PC-3 (cell line): ENCODE measurements around the gene RFLNA. TPM values are rescaled to one million over a fixed set of nuclear protein-coding genes. Genes with fewer than 3 reads are reported as not detected.

Experiments used
- ATAC-seq: fragments of 200-7000 bp; cut with Tn5 transposase; 2 replicates; pipeline ENCODE4 v1.9.1; 2020; ENCODE audit warnings: mild to moderate bottlenecking, moderate library complexity
- BruUV-seq: library from RNA; stranded (reverse); fragments of 400-500 nt; replicated peaks from 2 replicates; lab custom pipeline; 2021; lab: Mats Ljungman, UMichigan
- CTCF ChIA-PET: fragments of 300-600 bp; sonication (Branson Sonifier 250); formaldehyde crosslinking; loops from one replicate; lab custom pipeline; 2022; ENCODE audit warnings: antibody characterized with exemption; lab: Charles Lee
- POLR2A ChIA-PET: fragments of 300-600 bp; sonication (Branson Sonifier 250); formaldehyde crosslinking; loops from one replicate; lab custom pipeline; 2022; ENCODE audit warnings: antibody characterized with exemption; ENCODE audit not compliant: unreplicated experiment; lab: Charles Lee
- DNase-seq: peaks from one replicate; pipeline ENCODE4 v3.0.0-alpha.2; 2015
- H2AFZ ChIP-seq: fragments of 300-600 bp; sonication (generic); 2 replicates; pipeline ENCODE4 v1.6.0; 2016; ENCODE audit warnings: antibody characterized with exemption, low read length
- H3F3A ChIP-seq: fragments of 300-600 bp; sonication (generic); one replicate; pipeline ENCODE4 v1.6.0; 2017; ENCODE audit warnings: antibody characterized with exemption, low read length, control low read depth, mild to moderate bottlenecking; ENCODE audit not compliant: unreplicated experiment
- H3K27ac ChIP-seq: fragments of 300-600 bp; sonication (generic); 2 replicates; pipeline ENCODE4 v1.5.1; 2016; ENCODE audit warnings: mild to moderate bottlenecking, low read length
- H3K27me3 ChIP-seq: fragments of 300-600 bp; sonication (generic); 2 replicates; pipeline ENCODE4 v1.6.1; 2016; ENCODE audit warnings: low read length, mixed read lengths
- H3K36me3 ChIP-seq: fragments of 300-600 bp; sonication (generic); 2 replicates; pipeline ENCODE4 v1.6.1; 2016; ENCODE audit warnings: low read depth, mixed run types, low read length, mixed read lengths
- H3K4me1 ChIP-seq: fragments of 300-600 bp; sonication (generic); 2 replicates; pipeline ENCODE4 v1.5.1; 2016; ENCODE audit warnings: low read length; ENCODE audit not compliant: insufficient read depth
- H3K4me2 ChIP-seq: fragments of 300-600 bp; sonication (generic); 2 replicates; pipeline ENCODE4 v1.6.0; 2016; ENCODE audit warnings: low read length
- H3K4me3 ChIP-seq: fragments of 300-600 bp; sonication (generic); 2 replicates; pipeline ENCODE4 v1.5.1; 2016; ENCODE audit warnings: mild to moderate bottlenecking, low read length, mixed read lengths
- H3K79me2 ChIP-seq: fragments of 300-600 bp; sonication (generic); 2 replicates; pipeline ENCODE4 v1.6.1; 2017; ENCODE audit warnings: low read length, mixed read lengths
- H3K9ac ChIP-seq: fragments of 300-600 bp; sonication (generic); 2 replicates; pipeline ENCODE4 v1.6.0; 2016; ENCODE audit warnings: mild to moderate bottlenecking, low read length
- H3K9me2 ChIP-seq: fragments of 300-600 bp; sonication (generic); replicated peaks from 2 replicates; pipeline ENCODE4 v1.6.1; 2016; ENCODE audit warnings: mixed run types, low read length, mixed read lengths
- H3K9me3 ChIP-seq: fragments of 300-600 bp; sonication (generic); 2 replicates; pipeline ENCODE4 v1.6.1; 2016; ENCODE audit warnings: low read length, mixed read lengths
- H4K20me1 ChIP-seq: fragments of 300-600 bp; sonication (generic); 2 replicates; pipeline ENCODE4 v1.6.1; 2016; ENCODE audit warnings: low read length, mixed read lengths
- EZH2 ChIP-seq: fragments of 300-600 bp; sonication (generic); IDR thresholded peaks from one replicate; pipeline ENCODE4 v1.6.1; 2017; ENCODE audit warnings: antibody characterized with exemption, mild to moderate bottlenecking, low read length; ENCODE audit not compliant: unreplicated experiment
- EZH2phosphoT487 ChIP-seq: fragments of 300-600 bp; sonication (generic); IDR thresholded peaks from 2 replicates; pipeline ENCODE4 v1.6.1; 2018; ENCODE audit warnings: mild to moderate bottlenecking, antibody characterized with exemption, low read length, borderline replicate concordance
- intact Hi-C: fragments of 100-400 bp; cut with micrococcal nuclease; formaldehyde crosslinking; loops from 2 replicates; pipeline ENCODE4 v1.9.0; 2023
- total RNA-seq: library from RNA; depleted of rRNA; stranded (reverse); fragments of >200 nt; gene quantifications from 2 replicates; pipeline ENCODE4 v1.2.3, GENCODE V29; 2014
- TF ChIP-seq, protein P1 (sequence below): fragments of 300-600 bp; sonication (generic); conservative IDR thresholded peaks from 2 replicates; pipeline ENCODE4 v1.5.1; 2017; ENCODE audit warnings: antibody characterized with exemption, low read depth, mild to moderate bottlenecking, low read length

The RFLNA gene
- total RNA-seq, 1 experiment from 2014 or later = not detected

DNA sequence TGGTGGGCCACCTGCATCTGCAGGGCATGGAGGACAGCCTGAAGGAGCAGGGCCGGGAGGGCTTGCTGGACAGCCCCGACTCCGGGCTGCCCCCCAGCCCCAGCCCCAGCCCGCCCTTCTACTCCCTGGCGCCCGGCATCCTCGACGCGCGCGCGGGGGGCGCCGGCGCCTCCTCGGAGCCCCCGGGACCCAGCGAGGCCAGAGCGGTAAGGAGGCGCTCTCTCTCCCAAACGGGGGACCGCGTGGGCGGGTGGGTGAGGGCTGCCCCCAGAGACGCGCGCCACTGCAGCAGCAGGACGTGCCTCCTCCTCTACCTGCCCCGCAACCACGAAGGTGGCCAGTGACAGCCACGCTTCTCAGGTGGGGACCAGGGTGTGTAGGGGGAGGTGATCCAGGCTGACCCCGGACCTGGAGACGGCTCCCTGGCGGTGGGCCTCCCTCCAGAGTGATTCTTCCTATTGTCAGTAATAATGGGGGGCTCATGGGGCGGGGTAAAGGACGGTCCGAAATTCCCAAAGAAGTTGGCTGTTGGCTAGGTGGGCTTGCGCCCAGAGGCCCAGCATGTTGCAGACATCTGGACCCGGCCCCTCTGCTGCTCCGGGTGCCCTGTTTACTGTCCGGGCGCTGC is 652 bp downstream of the RFLNA start:
- H3K27me3 ChIP-seq = peaks cover 81% of the 10 kb centered on the region
- ATAC-seq (no peak), DNase-seq (no peak)
- H3K36me3 ChIP-seq = no peaks in the 10 kb centered on the region
- TF ChIP-seq EZH2phosphoT487 (peak; percentile 52; the same call in 1 of the 2 replicates), EZH2 (no peak)
- H3K9me2 ChIP-seq = no peaks in the 10 kb centered on the region
- no peaks in the 10 kb centered on the region for H3K79me2 ChIP-seq
- H3F3A ChIP-seq = no peaks in the 10 kb centered on the region
- no peaks in the 10 kb centered on the region for H4K20me1 ChIP-seq
- H3K4me3 ChIP-seq = no peak overlapping the region
- H2AFZ ChIP-seq = no peak overlapping the region
- H3K9ac ChIP-seq = no peak overlapping the region
- no peaks in the 10 kb centered on the region for H3K4me1 ChIP-seq
- CTCF ChIA-PET = no interaction called here
- no peak overlapping the region for H3K4me2 ChIP-seq
- H3K27ac ChIP-seq = no peak overlapping the region
- no TSS peak for BruUV-seq
- H3K9me3 ChIP-seq = no peaks in the 10 kb centered on the region
- POLR2A ChIA-PET = no interaction called here
- intact Hi-C loops = no loop called here

DNA sequence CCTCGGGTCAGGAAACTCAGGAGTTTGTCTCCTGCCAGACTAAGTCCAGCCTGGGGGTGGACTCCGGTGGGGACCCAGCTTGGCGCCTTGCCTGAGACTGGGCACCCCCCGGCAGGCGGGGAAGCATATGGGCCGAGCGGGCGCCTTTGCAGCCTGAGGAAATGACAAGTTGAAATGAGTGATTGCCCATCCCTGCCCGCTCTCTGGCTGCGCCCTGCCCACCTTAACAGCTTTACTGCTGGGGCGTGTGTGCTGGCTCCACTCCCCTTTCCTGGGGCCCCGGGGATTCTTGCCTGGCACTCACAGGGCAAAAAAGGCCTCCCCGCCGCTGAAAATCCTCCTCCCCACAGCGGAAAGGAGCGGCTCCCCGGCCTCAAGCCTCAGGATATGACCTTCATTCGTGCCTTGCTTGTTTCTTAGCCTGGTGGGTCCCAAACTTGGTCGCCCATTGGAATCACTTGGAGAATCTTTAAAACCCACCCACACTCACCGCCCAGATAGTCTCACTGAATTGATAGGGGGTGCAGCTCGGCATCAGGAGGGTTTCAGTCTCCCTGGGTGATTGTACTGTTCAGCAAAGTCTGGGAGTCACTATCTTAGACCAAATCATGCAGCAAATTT is 1.5 kb downstream of the RFLNA start:
- TF ChIP-seq, protein P1, sequence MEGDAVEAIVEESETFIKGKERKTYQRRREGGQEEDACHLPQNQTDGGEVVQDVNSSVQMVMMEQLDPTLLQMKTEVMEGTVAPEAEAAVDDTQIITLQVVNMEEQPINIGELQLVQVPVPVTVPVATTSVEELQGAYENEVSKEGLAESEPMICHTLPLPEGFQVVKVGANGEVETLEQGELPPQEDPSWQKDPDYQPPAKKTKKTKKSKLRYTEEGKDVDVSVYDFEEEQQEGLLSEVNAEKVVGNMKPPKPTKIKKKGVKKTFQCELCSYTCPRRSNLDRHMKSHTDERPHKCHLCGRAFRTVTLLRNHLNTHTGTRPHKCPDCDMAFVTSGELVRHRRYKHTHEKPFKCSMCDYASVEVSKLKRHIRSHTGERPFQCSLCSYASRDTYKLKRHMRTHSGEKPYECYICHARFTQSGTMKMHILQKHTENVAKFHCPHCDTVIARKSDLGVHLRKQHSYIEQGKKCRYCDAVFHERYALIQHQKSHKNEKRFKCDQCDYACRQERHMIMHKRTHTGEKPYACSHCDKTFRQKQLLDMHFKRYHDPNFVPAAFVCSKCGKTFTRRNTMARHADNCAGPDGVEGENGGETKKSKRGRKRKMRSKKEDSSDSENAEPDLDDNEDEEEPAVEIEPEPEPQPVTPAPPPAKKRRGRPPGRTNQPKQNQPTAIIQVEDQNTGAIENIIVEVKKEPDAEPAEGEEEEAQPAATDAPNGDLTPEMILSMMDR = no peak
- TF ChIP-seq EZH2phosphoT487 (no peak), EZH2 (no peak)
- intact Hi-C loops = no loop called here
- ChIA-PET CTCF (no interaction called here), POLR2A (no interaction called here)
- Histone ChIP-seq H3K9ac (no peak overlapping the region), H3K27ac (no peak overlapping the region), H3K79me2 (no peaks in the 10 kb centered on the region), H3K27me3 (peaks cover 83% of the 10 kb centered on the region), H3K4me2 (no peak overlapping the region), H3K9me3 (no peaks in the 10 kb centered on the region), H4K20me1 (no peaks in the 10 kb centered on the region), H3K9me2 (no peaks in the 10 kb centered on the region), H3K4me1 (no peaks in the 10 kb centered on the region), H2AFZ (no peak overlapping the region), H3F3A (no peaks in the 10 kb centered on the region), H3K4me3 (no peak overlapping the region), H3K36me3 (no peaks in the 10 kb centered on the region)
- no TSS peak for BruUV-seq
- DNase-seq (no peak), ATAC-seq (no peak)

DNA sequence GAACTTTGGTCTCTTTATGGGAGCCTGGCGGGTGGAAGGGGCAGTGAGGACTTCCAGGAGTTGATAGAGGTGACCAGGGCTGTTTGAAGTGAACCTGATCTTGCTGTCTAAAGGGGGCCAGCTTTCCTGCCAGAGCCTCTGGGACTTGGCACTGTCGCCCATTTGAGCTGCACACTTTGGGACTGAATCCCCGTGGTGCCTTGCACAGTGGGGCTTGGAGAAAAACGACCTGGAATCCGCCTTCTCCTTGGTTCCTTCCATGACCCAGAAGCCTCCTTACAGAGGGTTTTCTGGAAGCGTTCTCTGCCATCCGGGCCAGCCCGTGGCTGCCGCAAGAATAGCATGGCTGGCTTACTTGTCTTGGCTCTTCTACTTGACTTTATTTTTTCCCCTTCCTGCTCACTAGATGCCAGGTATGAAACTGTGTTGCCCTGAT is 2.0 kb downstream of the RFLNA start:
- ChIA-PET CTCF (no interaction called here), POLR2A (no interaction called here)
- H3K4me2 ChIP-seq = no peak overlapping the region
- no peak overlapping the region for H3K9ac ChIP-seq
- no peaks in the 10 kb centered on the region for H3K4me1 ChIP-seq
- no peaks in the 10 kb centered on the region for H3K36me3 ChIP-seq
- H3K4me3 ChIP-seq = no peak overlapping the region
- H3K79me2 ChIP-seq = no peaks in the 10 kb centered on the region
- no peak overlapping the region for H3K27ac ChIP-seq
- H2AFZ ChIP-seq = no peak overlapping the region
- TF ChIP-seq EZH2 (no peak), EZH2phosphoT487 (no peak)
- TF ChIP-seq, protein P1 = no peak
- intact Hi-C loops = no loop called here
- no peaks in the 10 kb centered on the region for H4K20me1 ChIP-seq
- DNase-seq (no peak), ATAC-seq (no peak)
- BruUV-seq = no TSS peak
- no peaks in the 10 kb centered on the region for H3K9me3 ChIP-seq
- no peaks in the 10 kb centered on the region for H3K9me2 ChIP-seq
- peaks cover 83% of the 10 kb centered on the region for H3K27me3 ChIP-seq
- H3F3A ChIP-seq = no peaks in the 10 kb centered on the region
